Lung (tissue), 16 donors: ENCODE results near the gene TBC1D25. TPM values are rescaled to one million over a fixed set of nuclear protein-coding genes. Genes with fewer than 3 reads are reported as not detected.

ENCODE experiments used
- ATAC-seq: fragments of 200-7000 bp; cut with Tn5 transposase; one replicate; pipeline ENCODE4 v1.9.1; 2020; ENCODE audit warnings: moderate number of reproducible peaks; ENCODE audit not compliant: insufficient read depth, low FRiP score
- DNase-seq, 3 donors: peaks; one replicate each; pipeline ENCODE4 v3.0.0-alpha.2; 2013 to 2017
- H3K27ac ChIP-seq, 2 donors: one replicate each; pipeline ENCODE4 v1.5.1; 2013; ENCODE audit warnings: mild to moderate bottlenecking in 2 of 2, moderate library complexity in 2 of 2, control low read depth in 1 of 2, inconsistent platforms in 1 of 2, low read depth in 1 of 2, low read length in 1 of 2
- H3K27me3 ChIP-seq, 3 donors: one replicate each; pipeline ENCODE4 v1.5.1; 2013; ENCODE audit warnings: low read length in 2 of 3; ENCODE audit not compliant: control insufficient read depth in 3 of 3, insufficient read depth in 3 of 3
- H3K36me3 ChIP-seq, 4 donors: one replicate each; pipeline ENCODE4 v1.5.1; 2013; ENCODE audit warnings: low read length in 4 of 4, mild to moderate bottlenecking in 1 of 4, moderate library complexity in 1 of 4; ENCODE audit not compliant: control insufficient read depth in 4 of 4, insufficient read depth in 4 of 4
- H3K4me1 ChIP-seq, 5 donors: one replicate each; pipeline ENCODE4 v1.5.1; 2013; ENCODE audit warnings: low read length in 5 of 5, mild to moderate bottlenecking in 2 of 5, moderate library complexity in 1 of 5; ENCODE audit not compliant: control insufficient read depth in 5 of 5, insufficient read depth in 5 of 5
- H3K4me3 ChIP-seq: one replicate; pipeline ENCODE4 v1.5.1; 2013; ENCODE audit warnings: mild to moderate bottlenecking, control low read depth, moderate library complexity
- H3K9ac ChIP-seq, 2 donors: one replicate each; pipeline ENCODE4 v1.5.1; 2013; ENCODE audit warnings: low read length in 2 of 2, control low read depth in 1 of 2; ENCODE audit not compliant: insufficient read depth in 1 of 2
- H3K9me3 ChIP-seq, 4 donors: one replicate each; pipeline ENCODE4 v1.5.1; 2013; ENCODE audit warnings: low read length in 3 of 4, mild to moderate bottlenecking in 1 of 4, moderate library complexity in 1 of 4; ENCODE audit not compliant: control insufficient read depth in 4 of 4, insufficient read depth in 3 of 4
- CTCF ChIP-seq: IDR thresholded peaks from 2 replicates; pipeline ENCODE4 v1.5.1; 2012; ENCODE audit warnings: mild to moderate bottlenecking; ENCODE audit errors: control extremely low read depth, extremely low read depth
- WGBS, 2 donors: extraction: QIAGEN DNeasy Blood & Tissue Kit; methylation state at CpG; one replicate each; pipeline ENCODE4 v1.1.7; 2013; 5-methylcytosine and 5-hydroxymethylcytosine counted together
- long read RNA-seq, 5 donors: transcript quantifications; one replicate each; lab custom pipeline, GENCODE V29; 2026
- polyA plus RNA-seq, 2 donors: library from polyadenylated mRNA; stranded (reverse); fragments of 200-250 nt; gene quantifications; one replicate each; pipeline ENCODE4 v1.2.1, GENCODE V29; 2013
- total RNA-seq, 2 donors: library from RNA; depleted of rRNA in 1 of 2; stranded (reverse); fragments of >200 nt in 1 of 2; gene quantifications; one replicate each; pipeline ENCODE4 v1.2.1, GENCODE V29; 2014 to 2021
- donor health status: control.
- donor health status: control.
- donor health status: Bipolar disorder and iron deficiency.
- donor health status: healthy.
- donor health status: DM: yes; HTN: yes; CAD: no.

TBC1D25 gene
- total RNA-seq (10 to 100 TPM in 1 of 2 donors, 1 to 10 TPM in 1; 8.2 to 15.2 TPM), polyA plus RNA-seq (10 to 100 TPM in 1 of 2 donors, 1 to 10 TPM in 1; 5.6 to 12.1 TPM)
- long read RNA-seq, donor 1, full-length matches to known transcripts: 2 of 2 reads
- long read RNA-seq, donor 1, partial matches to known transcripts: 0 of 2 reads
- long read RNA-seq, donor 1, other reads (novel, unspliced or antisense): 0 of 2 reads
- long read RNA-seq, donor 2, partial matches to known transcripts: 0 of 1 reads
- long read RNA-seq, donor 2, other reads (novel, unspliced or antisense): 0 of 1 reads
- long read RNA-seq, donor 3: 0 reads
- long read RNA-seq, donor 4: 0 reads
- long read RNA-seq, donor 5, full-length matches to known transcripts: 7 of 7 reads
- long read RNA-seq, donor 5, partial matches to known transcripts: 0 of 7 reads
- long read RNA-seq, donor 5, other reads (novel, unspliced or antisense): 0 of 7 reads

GRCh38 chrX:48539345-48540027 lies at the start of gene TBC1D25:
Gene TBC1D25 (plus strand): TSS chrX:48539714. CDS start chrX:48539798, 84 bp downstream.
- Histone ChIP-seq H3K9me3 (peaks cover 0 to 2% (median under 1%) of the 10 kb centered on the region in 4 donors), H3K4me3 (peak within 1 kb of the TSS; percentile 41), H3K27ac (peak within 1 kb of the TSS; percentile 86 to 87), H3K9ac (peak within 1 kb of the TSS; percentile 62 to 68), H3K4me1 (peaks cover 0 to 6% (median 3%) of the 10 kb centered on the region in 5 donors), H3K36me3 (peaks cover 0 to under 1% (median 0%) of the 10 kb centered on the region in 4 donors), H3K27me3 (no peaks in the 10 kb centered on the region)
- DNase-seq: peak; percentile 97
- WGBS, 2 donors: 0 to 41% methylated on average over 26 to 59 of the region's 59 CpGs
- ATAC-seq: peak; percentile 90
- TF ChIP-seq CTCF: no peak

- ATAC-seq (no peak), DNase-seq (no peak)
- no peak overlapping the region for H3K27ac ChIP-seq
- peaks cover 0 to 3% (median under 1%) of the 10 kb centered on the region in 4 donors for H3K36me3 ChIP-seq
- H3K9ac ChIP-seq: no peak overlapping the region
- peaks cover 0 to 8% (median 0%) of the 10 kb centered on the region in 4 donors for H3K9me3 ChIP-seq
- no peaks in the 10 kb centered on the region for H3K27me3 ChIP-seq
- no peak for TF ChIP-seq CTCF
- no peak overlapping the region for H3K4me3 ChIP-seq
- 77 to 100% methylated on average over 2 of the region's 2 CpGs for WGBS, 2 donors
- no peaks in the 10 kb centered on the region for H3K4me1 ChIP-seq
Measured at GRCh38 chrX:48489892-48490291, 49.6 kb upstream of the TBC1D25 start.

GRCh38 chrX:48490661-48491060 lies 48.9 kb upstream of the TBC1D25 start:
- no peak for DNase-seq
- ATAC-seq: no peak
- Histone ChIP-seq H3K4me1 (no peaks in the 10 kb centered on the region), H3K9me3 (peaks cover 0 to 12% (median 0%) of the 10 kb centered on the region in 4 donors), H3K27ac (no peak overlapping the region), H3K9ac (no peak overlapping the region), H3K36me3 (no peaks in the 10 kb centered on the region), H3K27me3 (no peaks in the 10 kb centered on the region), H3K4me3 (no peak overlapping the region)
- WGBS, 2 donors: 83 to 90% methylated on average over 7 to 8 of the region's 8 CpGs
- no peak for TF ChIP-seq CTCF
